ENCODE results near the gene HSPA6. TPM values are rescaled to one million over a fixed set of nuclear protein-coding genes. Genes with fewer than 3 reads are reported as not detected.
A peak's percentile ranks its signal among the peaks of the same experiment; 100 is the strongest.

The HSPA6 gene
- total RNA-seq, 2 donors from 2014 or later: 0.27 to 0.50 TPM

DNA sequence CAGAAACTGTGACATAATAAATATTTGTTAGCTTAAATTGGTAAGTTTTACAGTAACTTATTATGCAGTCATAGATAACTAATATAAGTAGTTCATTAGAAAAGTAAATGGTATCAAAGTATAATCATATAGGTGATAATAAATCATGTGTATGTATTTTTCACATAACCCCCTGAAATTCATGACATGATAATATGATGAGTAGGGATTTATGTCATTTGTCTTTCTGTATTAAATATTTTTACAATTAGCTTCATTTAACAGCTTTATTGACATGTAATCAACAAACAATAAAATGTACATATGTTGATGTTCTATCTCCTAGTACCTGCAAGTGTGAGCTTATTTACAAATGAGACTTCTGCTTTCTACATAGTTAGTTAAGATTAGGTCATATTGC, 28.9 kb upstream of the HSPA6 start:
- DNase-seq (no peak), ATAC-seq (no peak)
- Mint-ChIP-seq H3K36me3 (ENCODE audit: low read depth) (peaks cover 7% of the 10 kb centered on the region), H3K27ac (no peak overlapping the region), H3K4me1 (peaks cover 22% of the 10 kb centered on the region), H3K27me3 (peaks cover 71% of the 10 kb centered on the region), H3K4me3 (no peak overlapping the region)
- H3K9me3 ChIP-seq (ENCODE audit: control insufficient read depth, low read length, poor library complexity, severe bottlenecking): no peaks in the 10 kb centered on the region

DNA sequence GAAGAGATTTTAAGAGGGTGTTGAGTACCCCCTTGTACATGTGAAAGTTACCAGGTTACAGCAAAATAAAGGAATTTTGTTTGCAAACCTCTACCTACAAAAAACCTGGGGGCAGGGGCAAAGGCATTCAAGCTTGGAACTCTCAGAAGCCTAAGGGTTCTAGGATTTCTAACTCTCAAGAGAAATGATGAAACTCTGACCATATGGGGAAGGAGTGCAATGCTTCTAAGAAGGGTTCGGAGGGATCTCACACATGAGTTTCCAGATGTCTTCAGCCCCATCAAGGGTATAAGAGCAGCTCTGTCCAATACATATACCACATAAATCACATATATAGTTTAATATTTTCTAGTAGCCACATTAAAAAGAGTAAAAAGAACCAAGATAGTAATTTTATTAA, 26.4 kb upstream of the HSPA6 start:
- Mint-ChIP-seq H3K36me3 (ENCODE audit: low read depth) (peaks cover 3% of the 10 kb centered on the region), H3K4me3 (no peak overlapping the region), H3K4me1 (peaks cover 6% of the 10 kb centered on the region), H3K27ac (no peak overlapping the region), H3K27me3 (peaks cover 67% of the 10 kb centered on the region)
- H3K9me3 ChIP-seq (ENCODE audit: control insufficient read depth, low read length, poor library complexity, severe bottlenecking): no peaks in the 10 kb centered on the region
- ATAC-seq: no peak
- DNase-seq: no peak

GRCh38 chr1:161498646-161499045, 25.7 kb upstream of the HSPA6 start:
- Mint-ChIP-seq H3K4me1 (peaks cover 6% of the 10 kb centered on the region), H3K27me3 (peaks cover 65% of the 10 kb centered on the region), H3K4me3 (no peak overlapping the region), H3K27ac (no peak overlapping the region), H3K36me3 (ENCODE audit: low read depth) (no peaks in the 10 kb centered on the region)
- H3K9me3 ChIP-seq (ENCODE audit: control insufficient read depth, low read length, poor library complexity, severe bottlenecking): no peaks in the 10 kb centered on the region
- ATAC-seq: no peak
- DNase-seq: no peak

DNA sequence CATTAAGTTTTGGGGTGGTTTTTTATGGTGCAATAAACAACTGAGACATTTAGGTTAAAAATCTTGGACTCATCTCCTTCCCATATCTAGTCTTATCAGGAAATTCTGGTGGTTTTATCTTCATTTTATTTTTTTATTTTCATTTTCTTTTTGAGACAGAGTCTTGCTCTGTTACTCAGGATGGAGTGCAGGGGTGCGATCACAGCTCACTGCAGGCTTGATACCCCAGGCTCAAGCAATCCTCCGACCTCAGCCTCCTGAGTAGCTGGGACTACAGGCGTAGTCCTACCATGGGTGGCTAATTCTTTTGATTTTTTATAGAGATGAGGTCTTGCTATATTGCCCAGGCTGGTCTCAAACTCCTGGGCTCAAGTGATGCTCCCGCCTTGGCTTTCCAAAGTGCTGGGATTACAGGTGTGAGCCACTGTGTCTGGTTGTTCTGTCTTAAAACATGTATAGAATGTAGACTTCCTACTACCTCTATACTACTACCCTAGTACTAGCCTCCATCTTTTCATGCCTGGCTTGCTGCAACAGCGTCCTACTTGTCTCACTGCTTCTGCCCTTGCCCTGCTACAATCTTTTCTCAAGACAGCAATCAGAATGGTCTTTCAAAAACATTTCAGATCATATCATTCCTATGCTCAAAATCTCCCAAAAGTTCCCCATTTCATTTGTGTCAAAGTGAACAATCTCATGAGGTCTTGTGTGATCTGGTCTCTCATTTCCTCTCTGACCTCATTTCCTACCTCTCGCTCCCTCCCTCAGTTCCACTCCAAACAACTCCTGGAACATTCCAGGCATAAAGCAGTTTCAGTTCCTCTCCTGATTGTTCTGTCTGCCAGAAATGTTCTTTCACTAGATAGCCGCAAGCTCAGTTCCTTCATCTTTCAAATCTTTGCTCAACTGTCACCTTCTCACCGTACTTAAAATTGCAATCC, 25.0 kb upstream of the HSPA6 start:
- peaks cover 59% of the 10 kb centered on the region for H3K27me3 Mint-ChIP-seq
- H3K4me3 Mint-ChIP-seq: no peak overlapping the region
- H3K4me1 Mint-ChIP-seq: peaks cover 6% of the 10 kb centered on the region
- DNase-seq (no peak), ATAC-seq (no peak)
- no peaks in the 10 kb centered on the region for H3K9me3 ChIP-seq (ENCODE audit: control insufficient read depth, low read length, poor library complexity, severe bottlenecking)
- no peaks in the 10 kb centered on the region for H3K36me3 Mint-ChIP-seq (ENCODE audit: low read depth)
- H3K27ac Mint-ChIP-seq: no peak overlapping the region

- DNase-seq: no peak
- ATAC-seq: no peak
- Mint-ChIP-seq H3K27ac (no peak overlapping the region), H3K4me3 (no peak overlapping the region), H3K27me3 (peaks cover 52% of the 10 kb centered on the region), H3K4me1 (peaks cover 6% of the 10 kb centered on the region), H3K36me3 (ENCODE audit: low read depth) (no peaks in the 10 kb centered on the region)
- H3K9me3 ChIP-seq (ENCODE audit: control insufficient read depth, low read length, poor library complexity, severe bottlenecking): no peaks in the 10 kb centered on the region
Measured at GRCh38 chr1:161501234-161501633, 23.1 kb upstream of the HSPA6 start.

DNA sequence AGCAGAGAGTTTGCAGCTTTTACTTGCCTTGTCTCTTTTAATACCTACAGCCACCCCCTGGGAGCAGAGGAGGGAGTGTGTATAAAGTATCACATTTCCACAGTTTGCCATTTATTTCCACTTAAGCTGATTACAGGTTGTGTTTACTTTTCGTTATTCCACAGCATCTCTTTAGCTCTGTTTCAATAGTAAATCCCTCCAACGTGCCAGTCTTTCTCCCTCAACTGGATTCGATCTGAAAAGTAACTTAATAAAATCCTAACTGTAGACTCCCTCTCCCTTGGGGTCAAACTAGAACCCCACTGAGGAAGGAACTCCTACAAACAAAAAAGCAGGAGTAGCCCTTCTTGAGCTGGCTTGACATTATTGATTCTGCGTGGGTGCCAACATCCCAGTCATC, 22.2 kb upstream of the HSPA6 start:
- Mint-ChIP-seq H3K4me1 (peaks cover 6% of the 10 kb centered on the region), H3K27ac (no peak overlapping the region), H3K36me3 (ENCODE audit: low read depth) (no peaks in the 10 kb centered on the region), H3K27me3 (peaks cover 53% of the 10 kb centered on the region), H3K4me3 (no peak overlapping the region)
- DNase-seq (no peak), ATAC-seq (no peak)
- no peaks in the 10 kb centered on the region for H3K9me3 ChIP-seq (ENCODE audit: control insufficient read depth, low read length, poor library complexity, severe bottlenecking)

- H3K36me3 Mint-ChIP-seq (ENCODE audit: low read depth): no peaks in the 10 kb centered on the region
- peaks cover 6% of the 10 kb centered on the region for H3K4me1 Mint-ChIP-seq
- H3K4me3 Mint-ChIP-seq: no peak overlapping the region
- no peak for ATAC-seq
- H3K27me3 Mint-ChIP-seq: peaks cover 54% of the 10 kb centered on the region
- H3K27ac Mint-ChIP-seq: no peak overlapping the region
- no peaks in the 10 kb centered on the region for H3K9me3 ChIP-seq (ENCODE audit: control insufficient read depth, low read length, poor library complexity, severe bottlenecking)
- no peak for DNase-seq
Measured at GRCh38 chr1:161502641-161503393, 21.5 kb upstream of the HSPA6 start.

GRCh38 chr1:161503394-161503748, 21.0 kb upstream of the HSPA6 start:
- Mint-ChIP-seq H3K27me3 (peaks cover 54% of the 10 kb centered on the region), H3K4me3 (no peak overlapping the region), H3K36me3 (ENCODE audit: low read depth) (no peaks in the 10 kb centered on the region), H3K4me1 (peaks cover 6% of the 10 kb centered on the region), H3K27ac (no peak overlapping the region)
- no peak for DNase-seq
- no peaks in the 10 kb centered on the region for H3K9me3 ChIP-seq (ENCODE audit: control insufficient read depth, low read length, poor library complexity, severe bottlenecking)
- no peak for ATAC-seq

DNA sequence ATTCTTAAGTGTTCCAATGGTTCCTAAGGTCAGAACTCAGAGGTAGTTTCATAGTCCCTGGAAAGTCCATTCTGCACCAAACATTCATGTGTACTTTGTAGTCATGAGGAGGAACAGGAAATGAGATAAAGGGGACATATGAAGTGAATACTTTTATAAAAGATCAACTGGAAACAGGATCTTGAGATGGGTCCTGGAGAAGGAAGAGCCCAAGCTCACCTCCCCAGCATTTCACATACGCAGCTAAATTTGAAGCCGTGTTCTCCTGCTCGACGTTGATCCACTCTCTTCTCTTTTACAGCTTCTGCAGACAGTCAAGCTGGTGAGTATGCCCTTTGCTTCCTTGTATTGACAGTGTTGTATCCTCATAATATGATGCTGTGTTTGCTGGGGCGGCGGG, 18.7 kb upstream of the HSPA6 start:
- H3K4me3 Mint-ChIP-seq: no peak overlapping the region
- no peaks in the 10 kb centered on the region for H3K9me3 ChIP-seq (ENCODE audit: control insufficient read depth, low read length, poor library complexity, severe bottlenecking)
- DNase-seq (no peak), ATAC-seq (no peak)
- no peaks in the 10 kb centered on the region for H3K4me1 Mint-ChIP-seq
- no peak overlapping the region for H3K27ac Mint-ChIP-seq
- peaks cover 52% of the 10 kb centered on the region for H3K27me3 Mint-ChIP-seq
- no peaks in the 10 kb centered on the region for H3K36me3 Mint-ChIP-seq (ENCODE audit: low read depth)

- Mint-ChIP-seq H3K4me3 (no peak overlapping the region), H3K4me1 (no peaks in the 10 kb centered on the region), H3K36me3 (ENCODE audit: low read depth) (no peaks in the 10 kb centered on the region), H3K27ac (no peak overlapping the region), H3K27me3 (peaks cover 43% of the 10 kb centered on the region)
- no peaks in the 10 kb centered on the region for H3K9me3 ChIP-seq (ENCODE audit: control insufficient read depth, low read length, poor library complexity, severe bottlenecking)
- no peak for DNase-seq
- peak; percentile 16 for ATAC-seq
Measured at GRCh38 chr1:161506336-161507223, 17.8 kb upstream of the HSPA6 start.

DNA sequence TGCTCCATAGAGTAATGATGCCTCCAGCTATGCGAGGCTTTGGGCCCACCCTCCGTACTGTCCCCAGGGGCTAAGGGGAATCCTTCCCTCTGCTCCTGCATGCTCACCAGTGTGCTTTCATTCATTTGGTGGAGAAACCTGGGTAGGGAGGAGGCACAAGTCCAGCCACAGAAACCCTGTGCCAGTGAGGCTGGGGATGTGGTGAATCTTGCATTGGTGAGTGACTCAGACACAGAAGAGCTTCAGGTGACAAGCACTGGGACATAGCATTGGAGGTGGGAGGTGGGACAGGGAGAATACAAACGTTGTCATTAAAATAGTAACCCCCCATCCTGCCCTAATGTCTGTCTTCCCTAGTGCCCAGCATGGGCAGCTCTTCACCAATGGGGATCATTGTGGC, 13.9 kb upstream of the HSPA6 start:
- Mint-ChIP-seq H3K27ac (no peak overlapping the region), H3K27me3 (peaks cover 34% of the 10 kb centered on the region)
- ATAC-seq: no peak

DNA sequence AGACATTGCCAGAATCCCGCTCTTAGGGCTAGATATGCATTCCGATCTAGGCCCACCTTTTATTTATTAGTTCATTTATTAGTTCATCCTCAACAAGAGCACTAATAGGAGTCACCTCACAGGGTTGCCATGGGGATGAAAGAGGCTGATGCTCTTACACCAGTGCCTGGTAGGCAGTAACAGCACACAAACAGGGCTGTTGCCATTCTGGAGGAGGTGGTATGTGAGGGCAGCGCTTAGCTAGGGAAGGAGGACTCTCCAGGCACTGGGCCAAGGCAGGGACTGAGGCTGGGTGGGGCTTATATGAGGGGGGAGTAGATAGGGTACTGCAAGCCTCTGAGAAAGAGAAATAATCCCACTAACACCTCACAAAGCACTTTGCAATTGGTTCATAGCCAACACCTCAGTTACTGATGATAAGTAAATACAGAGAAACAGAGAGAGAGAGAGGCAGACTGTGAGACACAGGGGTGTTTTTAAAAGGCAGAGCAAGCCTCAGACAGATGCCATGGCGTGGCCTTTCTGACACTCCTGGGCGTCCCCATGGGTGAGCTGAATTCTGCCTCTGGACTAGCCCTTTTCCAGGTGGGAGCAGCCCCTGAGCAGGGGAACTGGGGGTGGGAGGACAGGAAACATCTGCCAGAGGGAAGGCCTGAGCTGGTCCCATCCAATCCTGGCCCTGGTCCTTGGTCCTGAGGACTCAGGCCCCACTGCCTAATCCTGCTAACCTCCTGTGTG, 13.2 kb upstream of the HSPA6 start:
- ATAC-seq (no peak), DNase-seq (no peak)
- no peak overlapping the region for H3K27ac Mint-ChIP-seq
- peaks cover 2% of the 10 kb centered on the region for H3K36me3 Mint-ChIP-seq (ENCODE audit: low read depth)
- no peaks in the 10 kb centered on the region for H3K9me3 ChIP-seq (ENCODE audit: control insufficient read depth, low read length, poor library complexity, severe bottlenecking)
- peaks cover 30% of the 10 kb centered on the region for H3K27me3 Mint-ChIP-seq
- no peak overlapping the region for H3K4me3 Mint-ChIP-seq
- no peaks in the 10 kb centered on the region for H3K4me1 Mint-ChIP-seq

More for the DNA sequence above, 13.9 kb upstream of the HSPA6 start:
- Mint-ChIP-seq H3K36me3 (ENCODE audit: low read depth) (peaks cover 2% of the 10 kb centered on the region), H3K4me1 (no peaks in the 10 kb centered on the region), H3K4me3 (no peak overlapping the region)
- DNase-seq: no peak
- H3K9me3 ChIP-seq (ENCODE audit: control insufficient read depth, low read length, poor library complexity, severe bottlenecking): no peaks in the 10 kb centered on the region
